ENCODE measurements around the gene CCDC43. TPM values are rescaled to one million over a fixed set of nuclear protein-coding genes. Genes with fewer than 3 reads are reported as not detected.
A peak's percentile ranks its signal among the peaks of the same experiment; 100 is the strongest.

CCDC43 gene, protein sequence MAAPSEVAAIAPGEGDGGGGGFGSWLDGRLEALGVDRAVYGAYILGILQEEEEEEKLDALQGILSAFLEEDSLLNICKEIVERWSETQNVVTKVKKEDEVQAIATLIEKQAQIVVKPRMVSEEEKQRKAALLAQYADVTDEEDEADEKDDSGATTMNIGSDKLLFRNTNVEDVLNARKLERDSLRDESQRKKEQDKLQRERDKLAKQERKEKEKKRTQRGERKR
- 16.0 TPM for total RNA-seq (2021; ENCODE audit: unreplicated experiment)
- polyA plus RNA-seq (2012; ENCODE audit: insufficient read length), result 10.7 TPM
- Bru-seq, nascent RNA, result percentile 71 among the genes with signal in this experiment
- percentile 82 among the genes with signal in this experiment for BruChase-seq, experiment 1, labeled RNA remaining after a 2-hour chase
- percentile 85 among the genes with signal in this experiment for BruChase-seq, experiment 2, labeled RNA remaining after a 6-hour chase
- long read RNA-seq, transcript CCDC43-201 (5 exons, 2,082 nt), result major isoform, 23 of 27 reads
- long read RNA-seq, partial matches to known transcripts, result 1 of 27 reads
- long read RNA-seq, other reads (novel, unspliced or antisense), result 3 of 27 reads

GRCh38 chr17:44689477-44690217 is at the start of gene CCDC43:
Gene CCDC43 (minus strand): TSS chr17:44689776. CDS start chr17:44689753, 23 bp downstream.
- POLR2A ChIA-PET, result no interaction called here
- no peaks in the 10 kb centered on the region for H3K27me3 ChIP-seq (ENCODE audit: control insufficient read depth, insufficient read depth, low read length)
- no peaks in the 10 kb centered on the region for H3K9me3 ChIP-seq (ENCODE audit: control insufficient read depth, insufficient read depth, low read depth, low read length)
- TF ChIP-seq POLR2AphosphoS5 (IDR thresholded peaks at IDR 0.05; ENCODE audit: low read depth, low read length) (peak; percentile 83), CTCF (IDR thresholded peaks at IDR 0.05) (no peak)
- CTCF ChIA-PET, result interaction anchor here (0.7 kb wide), 1 partner anchor 156 kb away, joined by 3 read pairs; no protein-coding TSS in a partner anchor
- peak within 1 kb of the TSS; percentile 88 for H3K27ac ChIP-seq (ENCODE audit: low read length)
- in situ Hi-C loops (cut with HindIII; ENCODE audit: low pct_unique_long_range_greater_than_20kb, low sequenced_read_pairs), result no loop called here
- peak; percentile 100 for ATAC-seq
- peak within 1 kb of the TSS; percentile 86 to 96 for H3K4me3 ChIP-seq (ENCODE audit: low read depth in 2 of 2, low read length in 2 of 2)
- 0 out of 2 replicates have a peak, but pooled peaks cover 7% of the 10 kb centered on the region for H3K4me1 ChIP-seq (ENCODE audit: control insufficient read depth, insufficient read depth, low read length)
- BruUV-seq (replicated peaks), result no TSS peak
- intact Hi-C loops (cut with micrococcal nuclease; ENCODE audit: unreplicated experiment), result no loop called here
- DNase-seq (ENCODE audit: low read depth, low spot score), result peak; percentile 43
- no peaks in the 10 kb centered on the region; the same call in 1 of the 2 replicates for H3K36me3 ChIP-seq (ENCODE audit: control insufficient read depth, insufficient read depth, low read length)

DNA sequence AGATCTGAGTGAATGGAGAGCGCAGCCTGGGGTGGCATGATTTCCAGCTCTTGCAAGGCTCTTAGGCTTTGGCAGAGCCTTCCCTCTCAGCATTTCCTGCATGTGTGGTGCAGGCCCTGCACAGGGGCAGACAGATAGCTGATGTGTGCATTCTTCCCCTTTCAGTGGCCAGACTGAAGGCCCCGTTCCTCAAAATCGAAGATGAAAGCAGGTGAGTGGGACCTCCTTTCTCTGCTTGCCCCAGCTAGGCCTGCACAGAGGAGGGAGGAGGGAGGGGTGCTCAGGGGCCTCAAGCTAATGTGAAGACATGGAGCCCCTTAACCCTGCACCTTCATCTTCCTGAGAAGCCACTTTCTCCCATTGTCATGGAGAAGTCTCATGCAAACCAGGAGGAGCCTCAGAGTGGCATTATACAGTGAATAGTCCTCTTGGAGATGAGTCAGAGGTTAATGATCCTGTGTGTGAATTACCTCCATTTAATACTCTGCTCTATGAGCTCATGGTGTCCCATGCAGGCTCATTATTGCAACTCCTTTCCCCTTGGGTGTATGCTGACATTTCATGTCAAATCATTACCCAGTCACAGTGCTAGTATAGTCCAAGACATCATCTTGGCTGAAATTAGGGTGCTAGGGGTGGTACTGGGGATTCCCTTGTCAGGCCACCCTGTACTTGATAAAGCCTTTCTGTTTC is 48.8 kb upstream of the CCDC43 start:
- H3K9me3 ChIP-seq (ENCODE audit: control insufficient read depth, insufficient read depth, low read depth, low read length), result no peaks in the 10 kb centered on the region
- no peaks in the 10 kb centered on the region for H3K27me3 ChIP-seq (ENCODE audit: control insufficient read depth, insufficient read depth, low read length)
- no peak for DNase-seq (ENCODE audit: low read depth, low spot score)
- BruUV-seq (replicated peaks), result no TSS peak
- TF ChIP-seq TCF7L2 (IDR thresholded peaks at IDR 0.05; ENCODE audit: low read depth, low read length) (no peak), POLR2AphosphoS5 (IDR thresholded peaks at IDR 0.05; ENCODE audit: low read depth, low read length) (no peak), SIN3A (IDR thresholded peaks at IDR 0.05; ENCODE audit: borderline replicate concordance, insufficient read depth, low read depth, low read length) (no peak)
- in situ Hi-C loops (cut with HindIII; ENCODE audit: low pct_unique_long_range_greater_than_20kb, low sequenced_read_pairs), result no loop called here
- H3K4me3 ChIP-seq (ENCODE audit: low read depth in 2 of 2, low read length in 2 of 2), result no peak overlapping the region
- CTCF ChIA-PET, result no interaction called here
- H3K4me1 ChIP-seq (ENCODE audit: control insufficient read depth, insufficient read depth, low read length), result no peaks in the 10 kb centered on the region
- intact Hi-C loops (cut with micrococcal nuclease; ENCODE audit: unreplicated experiment), result no loop called here
- no peak overlapping the region for H3K27ac ChIP-seq (ENCODE audit: low read length)
- POLR2A ChIA-PET, result no interaction called here
- no peaks in the 10 kb centered on the region; the same call in 1 of the 2 replicates for H3K36me3 ChIP-seq (ENCODE audit: control insufficient read depth, insufficient read depth, low read length)
- ATAC-seq, result no peak

DNA sequence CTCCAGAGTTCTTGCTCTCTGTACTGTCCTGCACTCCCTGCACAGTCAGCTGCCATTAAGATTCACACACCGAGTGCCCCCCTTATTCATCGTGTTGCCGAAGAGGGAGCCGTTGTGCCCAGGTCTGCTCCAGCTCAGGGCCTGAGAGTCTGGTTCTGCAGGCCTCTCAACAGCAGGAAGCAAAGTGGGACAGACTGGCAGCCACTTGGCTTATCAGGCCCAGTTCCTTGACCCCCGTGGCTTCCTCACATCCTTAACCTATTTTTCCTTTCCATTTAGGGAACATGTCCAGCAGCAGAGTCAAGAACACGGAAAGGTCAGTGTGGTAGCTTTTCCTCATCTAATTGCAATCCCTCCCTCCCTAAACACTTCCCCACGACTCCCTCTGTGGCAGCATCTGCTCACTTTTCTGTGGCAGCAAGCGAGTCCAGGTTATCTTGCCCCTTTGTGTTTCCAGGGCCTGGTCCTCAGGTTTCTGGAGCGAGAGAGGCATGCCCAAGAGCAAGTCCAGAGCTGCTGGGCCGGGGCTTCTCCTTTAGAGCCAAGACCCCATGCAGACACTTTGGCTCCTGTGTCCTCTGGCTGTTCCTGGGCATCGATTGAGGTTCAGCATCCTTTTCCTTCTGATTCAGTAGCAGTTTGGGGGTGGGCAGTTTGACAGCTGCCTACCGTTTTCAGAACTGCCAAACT is 47.1 kb upstream of the CCDC43 start:
- no TSS peak for BruUV-seq (replicated peaks)
- Histone ChIP-seq H3K4me1 (ENCODE audit: control insufficient read depth, insufficient read depth, low read length) (no peaks in the 10 kb centered on the region), H3K9me3 (ENCODE audit: control insufficient read depth, insufficient read depth, low read depth, low read length) (no peaks in the 10 kb centered on the region), H3K4me3 (ENCODE audit: low read depth in 2 of 2, low read length in 2 of 2) (no peak overlapping the region), H3K27me3 (ENCODE audit: control insufficient read depth, insufficient read depth, low read length) (no peaks in the 10 kb centered on the region), H3K36me3 (ENCODE audit: control insufficient read depth, insufficient read depth, low read length) (no peaks in the 10 kb centered on the region; the same call in 1 of the 2 replicates), H3K27ac (ENCODE audit: low read length) (no peak overlapping the region)
- POLR2A ChIA-PET, result no interaction called here
- ATAC-seq (no peak), DNase-seq (ENCODE audit: low read depth, low spot score) (no peak)
- TF ChIP-seq POLR2AphosphoS5 (IDR thresholded peaks at IDR 0.05; ENCODE audit: low read depth, low read length), result no peak
- TF ChIP-seq, protein P1, sequence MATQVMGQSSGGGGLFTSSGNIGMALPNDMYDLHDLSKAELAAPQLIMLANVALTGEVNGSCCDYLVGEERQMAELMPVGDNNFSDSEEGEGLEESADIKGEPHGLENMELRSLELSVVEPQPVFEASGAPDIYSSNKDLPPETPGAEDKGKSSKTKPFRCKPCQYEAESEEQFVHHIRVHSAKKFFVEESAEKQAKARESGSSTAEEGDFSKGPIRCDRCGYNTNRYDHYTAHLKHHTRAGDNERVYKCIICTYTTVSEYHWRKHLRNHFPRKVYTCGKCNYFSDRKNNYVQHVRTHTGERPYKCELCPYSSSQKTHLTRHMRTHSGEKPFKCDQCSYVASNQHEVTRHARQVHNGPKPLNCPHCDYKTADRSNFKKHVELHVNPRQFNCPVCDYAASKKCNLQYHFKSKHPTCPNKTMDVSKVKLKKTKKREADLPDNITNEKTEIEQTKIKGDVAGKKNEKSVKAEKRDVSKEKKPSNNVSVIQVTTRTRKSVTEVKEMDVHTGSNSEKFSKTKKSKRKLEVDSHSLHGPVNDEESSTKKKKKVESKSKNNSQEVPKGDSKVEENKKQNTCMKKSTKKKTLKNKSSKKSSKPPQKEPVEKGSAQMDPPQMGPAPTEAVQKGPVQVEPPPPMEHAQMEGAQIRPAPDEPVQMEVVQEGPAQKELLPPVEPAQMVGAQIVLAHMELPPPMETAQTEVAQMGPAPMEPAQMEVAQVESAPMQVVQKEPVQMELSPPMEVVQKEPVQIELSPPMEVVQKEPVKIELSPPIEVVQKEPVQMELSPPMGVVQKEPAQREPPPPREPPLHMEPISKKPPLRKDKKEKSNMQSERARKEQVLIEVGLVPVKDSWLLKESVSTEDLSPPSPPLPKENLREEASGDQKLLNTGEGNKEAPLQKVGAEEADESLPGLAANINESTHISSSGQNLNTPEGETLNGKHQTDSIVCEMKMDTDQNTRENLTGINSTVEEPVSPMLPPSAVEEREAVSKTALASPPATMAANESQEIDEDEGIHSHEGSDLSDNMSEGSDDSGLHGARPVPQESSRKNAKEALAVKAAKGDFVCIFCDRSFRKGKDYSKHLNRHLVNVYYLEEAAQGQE (IDR thresholded peaks at IDR 0.05; ENCODE audit: insufficient read depth in 1 of 2, low read depth in 2 of 2, low read length in 1 of 2), result no peak
- TF ChIP-seq SIN3A (IDR thresholded peaks at IDR 0.05; ENCODE audit: borderline replicate concordance, insufficient read depth, low read depth, low read length), result no peak
- TF ChIP-seq CTCF (IDR thresholded peaks at IDR 0.05), result no peak
- no peak for TF ChIP-seq TCF7L2 (IDR thresholded peaks at IDR 0.05; ENCODE audit: low read depth, low read length)
- in situ Hi-C loops (cut with HindIII; ENCODE audit: low pct_unique_long_range_greater_than_20kb, low sequenced_read_pairs) (no loop called here), intact Hi-C loops (cut with micrococcal nuclease; ENCODE audit: unreplicated experiment) (no loop called here)
- CTCF ChIA-PET, result no interaction called here
